ENCODE measurements around the gene EMX1.

The EMX1 gene

DNA sequence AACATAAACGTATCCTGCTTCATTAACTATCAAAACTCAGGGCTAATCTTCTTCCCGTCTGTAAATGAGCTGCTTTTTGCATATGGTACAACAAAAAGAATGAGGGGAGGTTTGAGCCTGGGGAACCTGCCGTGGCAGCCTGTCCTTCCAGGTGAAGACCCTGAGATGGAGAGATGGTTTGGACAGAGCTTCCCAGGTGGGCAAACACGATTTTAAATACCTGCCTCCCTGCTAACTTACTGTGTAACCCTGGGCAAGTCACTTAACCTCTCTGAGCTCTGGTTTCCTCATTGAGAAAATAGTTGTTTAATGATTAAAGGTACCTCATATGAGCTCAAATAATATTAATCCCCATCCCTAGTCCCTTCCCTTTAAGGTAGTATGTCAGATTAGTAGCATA is 9.0 kb downstream of the EMX1 start:
- DNase-seq = peak; percentile 48

DNA sequence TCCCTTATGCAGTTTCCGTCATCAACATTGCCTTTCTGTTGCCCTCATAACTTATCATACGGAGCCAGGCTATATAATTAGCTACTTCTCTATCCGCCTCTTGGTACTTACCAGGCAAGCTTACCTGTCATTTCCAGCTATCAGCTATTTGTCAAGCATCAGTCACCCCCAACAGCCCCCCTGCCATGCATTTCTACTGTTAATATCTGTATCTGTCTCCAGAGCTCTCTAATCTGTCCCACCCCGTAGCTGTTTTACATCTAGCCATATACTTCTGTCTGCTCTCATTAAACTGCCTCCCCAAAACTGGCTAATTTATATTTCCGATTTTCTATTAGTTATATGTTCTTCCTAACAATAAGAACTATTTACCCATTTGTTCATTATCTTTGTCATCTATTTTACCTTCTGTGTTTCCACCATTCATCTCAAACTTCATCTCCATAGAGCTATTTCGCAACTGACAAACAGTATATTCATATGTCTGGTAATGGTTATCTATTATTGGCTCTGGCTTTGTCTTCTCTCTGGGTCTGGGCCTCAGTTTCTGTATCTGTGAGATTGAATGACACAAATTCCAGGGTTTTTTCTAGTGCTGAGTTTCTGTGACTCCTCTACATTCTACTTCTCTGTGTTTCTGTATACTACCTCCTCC is 9.6 kb downstream of the EMX1 start:
- DNase-seq = no peak

DNA sequence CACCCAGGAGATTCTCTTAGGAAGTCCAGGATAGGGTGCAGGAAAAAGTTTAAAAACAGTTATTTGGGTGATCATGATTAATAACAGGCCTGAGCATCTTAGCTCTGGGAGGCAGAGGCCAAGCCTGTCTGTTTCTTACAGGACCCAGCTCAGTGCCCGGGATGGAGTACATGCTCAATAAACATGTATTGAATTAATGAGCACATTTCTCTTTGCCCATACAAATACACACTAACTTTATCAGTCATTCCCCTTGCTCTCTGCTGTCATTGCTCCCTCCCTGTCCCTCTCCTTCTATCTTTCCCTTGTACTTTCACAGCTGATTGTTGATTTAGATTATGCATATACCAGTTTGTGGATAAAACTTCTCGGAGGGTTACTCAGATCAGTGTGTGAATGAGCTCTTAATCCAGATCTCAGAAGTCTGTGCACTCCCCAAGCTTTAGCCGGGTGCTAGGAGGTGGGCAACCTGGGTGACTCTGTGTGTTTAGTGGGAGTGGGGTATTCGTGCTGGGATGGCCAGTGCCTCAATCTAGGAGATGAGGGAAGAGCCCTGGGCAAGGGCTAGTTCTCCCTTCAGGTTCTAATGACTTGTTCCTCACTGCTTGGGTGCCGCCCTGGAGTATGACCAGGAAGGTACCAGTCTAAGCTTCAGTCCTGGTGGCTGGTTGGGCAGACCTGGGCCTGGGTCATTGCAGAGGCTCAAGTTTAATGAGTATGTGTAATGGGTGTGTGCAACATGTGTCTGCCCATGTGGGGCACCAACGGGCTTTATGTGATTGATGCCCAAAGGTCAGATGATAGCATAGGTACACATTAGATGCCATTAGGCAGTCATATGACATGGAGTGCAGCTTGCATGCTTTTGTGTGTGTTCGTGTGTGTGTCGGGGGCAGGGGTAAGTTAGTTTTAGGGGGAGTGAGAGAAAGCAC is 10.6 kb downstream of the EMX1 start:
- DNase-seq = peak; percentile 37

DNA sequence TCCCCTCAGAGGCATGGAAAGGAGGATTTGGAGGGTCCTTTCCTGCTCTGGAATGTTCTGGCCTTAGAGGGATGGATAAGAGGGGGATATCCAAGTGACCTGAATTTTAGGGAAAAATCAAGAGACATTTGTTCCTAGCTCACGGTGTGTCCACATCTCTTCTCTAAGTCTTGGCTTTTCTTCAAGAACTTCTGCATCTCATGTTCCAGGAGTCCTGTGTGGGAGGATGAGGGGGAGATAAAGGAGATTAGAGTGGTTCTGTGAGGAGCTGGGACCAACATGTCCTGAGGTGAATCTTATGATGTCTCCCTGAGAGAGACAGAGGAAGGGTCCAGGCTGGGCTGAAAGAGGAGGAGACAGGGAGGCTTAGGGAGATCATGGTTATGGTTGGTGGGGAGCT is 11.7 kb downstream of the EMX1 start:
- no peak for DNase-seq

DNA sequence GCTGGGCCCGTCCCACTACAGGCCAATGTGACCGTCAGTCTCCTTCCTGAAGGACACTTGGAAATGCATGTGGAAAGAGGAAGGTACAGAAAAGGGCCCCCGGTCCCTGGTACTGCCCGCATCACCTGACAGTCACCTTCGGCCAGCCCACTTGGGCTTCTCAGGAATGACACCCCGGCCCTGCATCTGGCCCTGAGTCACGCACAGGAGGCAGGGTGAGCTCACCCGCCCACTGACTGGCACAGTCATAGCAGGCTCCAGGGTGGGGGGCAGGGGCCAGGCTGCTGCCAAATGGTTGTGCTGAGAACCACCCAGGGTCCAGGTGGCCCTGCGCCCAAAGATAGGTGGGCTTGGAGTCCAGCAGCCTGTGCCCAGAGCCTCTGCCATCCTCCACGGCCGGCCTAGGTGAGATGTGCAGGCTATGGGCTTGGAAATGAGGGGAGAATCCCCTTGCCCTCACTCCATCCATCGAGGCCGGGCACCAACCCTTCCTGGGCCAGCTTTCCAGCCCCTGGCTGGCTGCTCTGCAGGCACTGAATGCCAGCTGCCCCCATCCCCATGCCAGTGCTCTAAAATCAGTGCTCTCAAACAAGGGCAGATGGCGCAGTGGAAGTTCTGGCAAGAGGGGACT is 14.1 kb downstream of the EMX1 start:
- no peak for DNase-seq

DNA sequence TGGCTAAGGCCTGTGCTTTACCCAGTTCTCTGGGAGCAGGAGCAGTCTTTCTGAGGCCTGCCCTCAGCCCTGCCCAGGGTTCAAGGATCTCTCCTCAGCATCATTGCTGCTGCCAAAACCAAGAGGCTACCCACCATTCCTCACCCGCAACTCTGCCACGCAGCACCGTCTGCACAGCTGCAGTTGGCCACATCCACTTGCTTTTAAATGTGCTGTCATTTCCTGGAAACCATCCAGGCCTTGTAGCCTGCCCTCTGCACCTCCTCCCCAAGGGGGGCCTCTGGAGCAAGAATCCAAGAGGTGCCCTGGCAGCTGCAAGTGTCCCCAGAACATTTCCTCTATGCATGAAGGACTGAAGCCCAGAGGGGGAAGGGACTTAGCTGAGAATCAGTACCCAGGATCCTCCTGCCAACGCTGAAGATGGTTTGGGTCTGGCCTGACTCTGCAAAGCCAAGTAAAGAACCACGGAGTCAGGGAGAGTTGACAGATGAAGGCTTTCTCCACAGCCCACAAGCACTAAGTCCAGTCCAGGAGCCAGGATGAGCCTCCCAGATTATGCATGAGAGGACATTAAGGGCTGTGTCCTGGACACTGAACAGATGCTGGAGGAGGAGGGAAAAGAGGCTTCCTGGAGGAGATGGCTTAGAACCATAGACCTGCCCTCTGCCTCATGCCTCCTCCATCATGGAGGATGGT is 14.9 kb downstream of the EMX1 start:
- no peak for DNase-seq

DNA sequence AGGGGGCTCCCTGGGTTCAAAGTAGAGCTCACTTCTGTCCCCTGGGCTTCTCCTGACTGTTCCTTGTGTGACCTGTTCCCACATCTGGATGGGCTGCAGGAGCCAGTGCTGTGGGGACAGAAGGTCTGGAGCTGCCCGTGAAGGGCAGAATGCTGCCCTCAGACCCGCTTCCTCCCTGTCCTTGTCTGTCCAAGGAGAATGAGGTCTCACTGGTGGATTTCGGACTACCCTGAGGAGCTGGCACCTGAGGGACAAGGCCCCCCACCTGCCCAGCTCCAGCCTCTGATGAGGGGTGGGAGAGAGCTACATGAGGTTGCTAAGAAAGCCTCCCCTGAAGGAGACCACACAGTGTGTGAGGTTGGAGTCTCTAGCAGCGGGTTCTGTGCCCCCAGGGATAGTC is 15.5 kb downstream of the EMX1 start:
- no peak for DNase-seq

DNA sequence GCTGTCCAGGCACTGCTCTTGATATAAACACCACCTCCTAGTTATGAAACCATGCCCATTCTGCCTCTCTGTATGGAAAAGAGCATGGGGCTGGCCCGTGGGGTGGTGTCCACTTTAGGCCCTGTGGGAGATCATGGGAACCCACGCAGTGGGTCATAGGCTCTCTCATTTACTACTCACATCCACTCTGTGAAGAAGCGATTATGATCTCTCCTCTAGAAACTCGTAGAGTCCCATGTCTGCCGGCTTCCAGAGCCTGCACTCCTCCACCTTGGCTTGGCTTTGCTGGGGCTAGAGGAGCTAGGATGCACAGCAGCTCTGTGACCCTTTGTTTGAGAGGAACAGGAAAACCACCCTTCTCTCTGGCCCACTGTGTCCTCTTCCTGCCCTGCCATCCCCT is 15.9 kb downstream of the EMX1 start:
- DNase-seq = no peak

DNA sequence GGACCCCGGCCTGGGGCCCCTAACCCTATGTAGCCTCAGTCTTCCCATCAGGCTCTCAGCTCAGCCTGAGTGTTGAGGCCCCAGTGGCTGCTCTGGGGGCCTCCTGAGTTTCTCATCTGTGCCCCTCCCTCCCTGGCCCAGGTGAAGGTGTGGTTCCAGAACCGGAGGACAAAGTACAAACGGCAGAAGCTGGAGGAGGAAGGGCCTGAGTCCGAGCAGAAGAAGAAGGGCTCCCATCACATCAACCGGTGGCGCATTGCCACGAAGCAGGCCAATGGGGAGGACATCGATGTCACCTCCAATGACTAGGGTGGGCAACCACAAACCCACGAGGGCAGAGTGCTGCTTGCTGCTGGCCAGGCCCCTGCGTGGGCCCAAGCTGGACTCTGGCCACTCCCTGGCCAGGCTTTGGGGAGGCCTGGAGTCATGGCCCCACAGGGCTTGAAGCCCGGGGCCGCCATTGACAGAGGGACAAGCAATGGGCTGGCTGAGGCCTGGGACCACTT is 16.4 kb downstream of the EMX1 start:
- DNase-seq = no peak

DNA sequence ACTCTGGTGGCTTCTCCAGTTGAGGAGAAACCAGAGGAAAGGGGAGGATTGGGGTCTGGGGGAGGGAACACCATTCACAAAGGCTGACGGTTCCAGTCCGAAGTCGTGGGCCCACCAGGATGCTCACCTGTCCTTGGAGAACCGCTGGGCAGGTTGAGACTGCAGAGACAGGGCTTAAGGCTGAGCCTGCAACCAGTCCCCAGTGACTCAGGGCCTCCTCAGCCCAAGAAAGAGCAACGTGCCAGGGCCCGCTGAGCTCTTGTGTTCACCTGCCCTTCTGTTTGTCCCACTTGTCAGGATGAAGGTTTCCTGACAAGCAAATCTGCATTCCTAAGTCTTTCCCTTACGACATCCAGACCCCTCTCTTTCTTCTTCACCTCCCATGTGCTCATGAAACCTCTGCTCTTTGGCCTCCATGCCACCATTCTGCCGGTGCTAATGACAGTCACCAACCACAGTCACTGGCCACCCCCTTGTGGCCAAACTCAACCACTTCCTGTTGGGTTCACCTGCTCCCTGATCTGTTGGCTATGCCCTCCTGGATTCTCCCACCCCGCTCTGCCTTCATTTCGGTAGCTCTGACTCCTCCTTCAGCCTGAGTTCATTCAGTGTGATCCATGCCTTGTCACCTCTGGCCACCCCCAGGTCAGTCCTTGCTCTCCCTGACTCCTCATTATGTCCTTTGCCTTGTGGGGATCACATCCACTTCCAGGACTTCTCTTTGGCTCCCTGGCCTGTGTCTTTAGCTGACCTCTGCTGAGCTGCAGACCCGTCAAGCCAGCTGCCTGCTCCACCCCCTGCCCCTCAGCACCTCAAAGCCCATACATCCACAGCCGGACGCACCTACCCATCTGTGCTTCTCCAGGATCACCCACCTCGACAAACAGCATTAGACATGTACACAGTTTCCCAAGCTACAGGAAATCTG is 17.6 kb downstream of the EMX1 start:
- no peak for DNase-seq

DNA sequence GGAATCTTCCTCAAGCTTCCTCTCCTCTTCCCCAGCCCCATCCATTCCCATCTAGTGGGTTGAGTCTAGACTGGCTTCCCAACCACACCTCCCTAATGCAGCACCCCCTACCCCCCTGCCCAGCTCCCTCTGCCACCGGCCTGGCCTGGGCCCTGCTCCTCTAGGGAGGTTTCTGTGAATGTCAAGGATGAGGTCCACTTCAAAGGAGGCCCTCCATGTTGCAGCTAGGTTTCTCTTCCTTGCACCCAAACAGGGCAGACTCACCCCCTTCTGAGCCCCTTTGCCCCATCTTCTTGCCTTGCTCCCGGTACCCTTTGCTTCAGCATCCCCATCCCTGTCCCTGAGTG is 18.3 kb downstream of the EMX1 start:
- no peak for DNase-seq

DNA sequence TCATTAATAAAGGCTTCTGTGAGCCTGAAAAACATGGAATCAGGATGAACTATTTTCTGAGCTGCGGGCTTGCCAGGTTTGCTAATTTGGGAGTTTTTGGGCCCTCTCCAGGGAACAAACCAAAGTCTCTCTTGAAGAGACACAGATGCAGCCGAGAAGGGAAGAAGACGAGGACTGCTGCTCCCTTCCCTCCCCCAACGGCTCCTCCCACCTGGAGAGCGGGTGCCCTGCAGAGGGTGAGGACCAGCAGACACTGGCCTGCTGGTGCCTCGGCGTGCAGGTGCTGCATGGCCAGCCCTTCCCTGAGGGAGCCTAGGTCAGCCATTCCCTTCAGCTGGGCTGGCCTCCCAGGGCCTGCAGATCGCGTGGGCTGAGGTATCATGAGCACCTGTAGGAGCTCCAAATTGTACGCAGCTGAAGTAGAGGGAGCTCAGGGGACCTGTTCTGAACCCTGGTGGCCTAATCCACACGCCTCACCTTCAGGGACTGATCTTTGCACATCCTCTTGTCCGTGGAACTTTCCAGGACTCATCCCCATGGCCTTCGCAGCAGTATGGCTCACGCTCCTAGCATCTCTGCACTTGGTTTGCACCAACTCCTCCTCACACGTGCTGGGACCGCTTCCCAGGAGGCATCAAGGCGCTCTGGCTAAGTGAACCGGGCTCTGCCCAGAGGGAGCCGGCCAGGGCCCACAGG is 19.5 kb downstream of the EMX1 start:
- DNase-seq = no peak

DNA sequence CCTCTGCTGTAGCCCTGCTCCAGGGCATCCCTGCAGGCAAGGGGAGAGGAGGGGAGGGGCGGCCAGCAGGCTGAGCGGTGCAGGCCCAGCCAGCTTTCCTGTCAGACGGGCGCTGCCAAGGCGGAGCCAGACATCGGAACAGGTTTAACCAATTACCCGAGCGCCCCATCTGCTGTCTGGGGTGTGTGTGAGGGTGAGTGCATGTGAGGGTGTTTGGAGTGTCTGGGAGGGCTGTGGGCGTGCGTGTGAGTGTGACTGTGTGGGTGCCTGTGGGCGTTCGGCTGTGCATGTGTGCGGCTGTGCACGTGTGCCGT is 20.0 kb downstream of the EMX1 start:
- DNase-seq = no peak

DNA sequence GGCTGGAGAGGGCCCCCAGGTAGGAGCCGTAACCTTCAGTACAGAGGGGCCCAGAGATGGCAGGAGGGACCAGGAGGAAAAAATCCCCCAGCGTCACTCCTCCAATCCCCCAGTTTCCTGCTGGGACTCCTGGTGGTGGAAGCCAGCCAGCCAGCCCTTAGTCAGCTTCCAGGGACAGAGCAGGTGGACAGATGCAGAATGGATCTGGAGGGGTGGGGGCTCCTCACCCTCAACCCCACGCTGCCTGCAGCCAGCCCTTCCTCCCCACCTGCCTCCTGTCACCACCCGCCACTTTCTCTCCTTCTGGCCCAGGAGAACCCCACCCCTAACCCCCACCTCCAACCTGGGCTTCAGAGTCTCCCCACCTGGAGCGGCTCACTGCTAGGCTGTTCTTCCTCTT is 21.1 kb downstream of the EMX1 start:
- no peak for DNase-seq

DNA sequence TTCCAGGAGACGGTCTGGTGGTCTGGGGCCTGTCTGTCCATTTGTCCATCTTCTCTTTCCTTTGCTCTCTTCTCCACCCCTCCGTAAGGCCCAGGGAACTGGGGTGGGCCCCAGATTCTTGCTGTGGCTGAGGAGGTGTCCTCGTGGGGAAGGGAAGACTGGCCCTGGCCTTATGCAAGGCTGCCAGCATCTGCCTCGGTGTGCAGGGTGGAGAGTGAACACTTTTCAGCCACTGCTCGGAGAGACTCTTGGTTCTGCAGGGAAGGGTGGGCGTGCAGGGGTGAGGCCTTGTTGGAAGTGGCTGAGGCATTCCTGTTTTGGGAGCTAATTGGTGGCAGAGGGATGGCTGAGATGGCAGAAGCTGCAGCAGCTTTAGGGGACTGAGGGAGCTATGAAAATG is 23.0 kb downstream of the EMX1 start:
- DNase-seq = no peak

DNA sequence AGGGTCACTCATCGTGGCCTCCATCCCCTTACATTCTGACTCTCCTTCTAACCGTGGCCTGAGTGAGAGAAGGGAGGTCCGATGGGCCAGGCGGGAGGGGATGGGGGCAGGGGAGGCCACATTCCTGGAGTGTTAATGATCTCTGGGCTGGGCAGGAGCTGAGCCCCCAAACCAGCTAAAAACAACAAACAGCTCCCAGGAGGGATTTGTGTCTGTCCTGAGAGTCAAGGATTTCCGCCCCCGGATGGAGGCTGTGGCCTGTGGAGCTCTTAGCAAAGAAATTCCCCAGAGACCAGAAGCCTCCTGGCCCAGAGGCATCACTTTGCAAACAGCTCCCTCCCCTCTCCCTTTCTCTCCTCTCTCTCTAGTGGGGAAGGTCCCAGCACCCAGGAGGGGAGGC is 23.5 kb downstream of the EMX1 start:
- DNase-seq = no peak

DNA sequence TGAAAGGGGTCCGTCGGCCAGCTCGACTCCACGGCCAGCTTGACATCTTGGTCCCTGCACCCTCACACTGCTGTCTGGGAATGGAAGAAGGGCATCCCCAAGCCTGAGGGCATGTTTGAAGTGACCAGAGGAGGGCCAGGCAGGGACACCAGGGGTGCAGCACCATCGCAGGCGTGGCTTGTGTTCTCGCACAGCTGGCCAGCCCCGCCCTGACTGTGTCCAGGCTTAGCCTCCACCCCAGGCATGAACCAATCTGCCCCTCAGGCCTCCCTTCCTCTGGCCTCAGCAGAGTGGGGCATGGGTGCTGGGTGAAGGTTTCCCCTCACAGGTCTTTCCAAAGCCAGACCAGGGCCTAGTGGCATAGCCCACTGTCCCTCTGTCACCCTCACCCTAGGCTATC is 25.0 kb downstream of the EMX1 start:
- no peak for DNase-seq

DNA sequence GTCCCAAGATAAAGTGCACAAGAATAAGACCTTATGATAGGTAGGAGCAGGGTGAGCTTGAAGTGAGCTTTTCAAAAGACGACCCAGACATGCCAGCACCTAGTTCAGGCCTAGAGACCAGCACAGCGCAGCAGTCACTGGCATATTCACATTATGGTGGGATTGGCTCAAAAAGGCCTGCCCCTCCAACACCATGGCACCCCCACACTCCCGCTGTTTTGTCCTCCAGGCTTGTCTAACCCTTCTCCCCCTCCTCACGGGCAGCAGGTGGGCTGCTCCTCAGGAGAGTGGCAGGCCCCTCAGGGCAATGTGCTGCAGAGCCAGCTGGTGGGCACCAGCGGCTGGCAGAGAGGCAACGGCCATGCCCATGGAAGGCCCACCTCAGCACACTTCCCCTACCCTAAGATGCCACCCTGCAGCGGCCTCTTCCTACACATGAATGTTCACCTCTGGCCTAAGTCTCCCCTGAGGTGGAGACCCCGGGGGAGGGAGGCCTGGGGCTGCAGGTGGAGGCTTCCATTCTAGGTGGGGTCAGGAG is 25.6 kb downstream of the EMX1 start:
- no peak for DNase-seq

DNA sequence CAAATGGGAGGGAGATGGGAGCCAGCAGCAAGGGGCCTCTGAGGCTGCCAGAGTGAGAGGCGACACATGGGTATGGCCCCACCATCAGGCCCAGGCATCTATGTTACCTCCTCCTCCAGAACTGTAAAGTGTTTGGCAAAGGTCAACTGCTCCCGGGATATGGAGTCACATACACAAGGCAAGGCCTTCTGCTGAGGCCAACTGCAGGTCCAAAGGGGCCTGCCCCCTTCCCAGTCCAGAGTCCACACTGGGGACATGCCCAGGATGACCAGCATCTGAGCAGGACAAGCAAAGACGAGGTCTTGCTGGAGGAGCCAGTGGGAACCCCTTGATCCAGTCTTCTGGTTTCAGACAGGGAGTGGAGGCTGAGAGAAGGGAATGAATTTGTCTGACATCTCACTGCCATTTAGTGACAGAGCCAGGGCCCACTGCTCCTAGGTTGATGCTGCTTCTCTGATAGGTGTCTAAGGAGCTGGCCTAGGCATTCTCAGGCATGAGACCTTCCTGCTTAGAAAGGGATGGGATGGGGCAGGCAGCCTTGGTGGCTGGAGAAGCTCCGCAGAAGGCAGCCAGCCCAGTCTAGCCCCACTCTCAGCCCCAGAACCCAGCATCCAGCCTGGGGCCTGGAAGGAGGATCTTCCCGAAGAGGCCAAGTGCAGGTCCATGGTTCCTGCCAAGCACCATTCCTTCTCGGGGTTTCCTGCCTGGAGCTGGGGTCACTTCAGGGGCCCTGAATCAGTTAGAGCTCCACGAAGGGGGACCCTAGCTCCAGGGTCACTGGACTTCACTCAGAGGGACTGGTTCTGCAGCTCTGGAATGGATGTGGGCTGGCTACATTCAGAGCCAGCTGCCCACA is 26.4 kb downstream of the EMX1 start:
- no peak for DNase-seq

DNA sequence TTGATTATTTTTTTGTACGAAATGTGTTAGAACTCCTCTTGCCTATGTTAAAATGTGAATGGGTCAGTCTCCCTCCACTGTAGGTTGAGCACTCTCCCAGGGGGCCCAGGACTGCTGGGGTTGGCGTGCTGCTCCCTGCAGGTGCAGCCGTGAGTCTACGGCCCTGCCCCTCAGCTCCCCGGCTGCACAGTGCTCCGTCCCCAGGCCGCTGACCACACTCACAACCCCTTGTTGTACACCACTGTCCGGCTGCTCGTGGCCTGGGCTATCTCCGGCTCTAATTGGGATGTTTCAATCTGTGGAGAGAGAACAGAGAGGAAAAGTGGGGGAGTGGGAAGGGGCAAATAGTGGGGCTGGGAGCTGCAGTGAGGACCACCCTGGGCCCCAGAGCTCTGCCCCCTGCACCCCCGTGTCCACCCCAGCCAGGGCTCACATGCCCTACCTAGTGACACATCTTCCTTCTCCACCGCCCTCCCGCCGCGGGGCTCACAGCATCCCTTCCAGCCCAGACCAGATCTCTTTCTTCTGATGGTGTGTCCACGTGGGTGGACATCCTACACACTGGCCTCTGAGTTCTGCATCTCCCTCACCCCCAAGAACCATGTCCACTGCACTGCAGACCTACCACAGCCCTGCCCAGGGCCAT is 27.6 kb downstream of the EMX1 start:
- no peak for DNase-seq

All from activated CD8-positive, alpha-beta memory T cell treated with anti-CD3 and anti-CD28 coated beads for 24 hours (primary cell).